ENCODE data around the gene C10orf143. TPM values are rescaled to one million over a fixed set of nuclear protein-coding genes. Genes with fewer than 3 reads are reported as not detected.
"Not testable (repeated sequence)": the region's sequence is repeated elsewhere in the genome, so short reads cannot be mapped to it uniquely, and the experiment has no call there.

C10orf143 gene
- total RNA-seq, 1 donor from 2014 or later = 3.1 TPM

DNA sequence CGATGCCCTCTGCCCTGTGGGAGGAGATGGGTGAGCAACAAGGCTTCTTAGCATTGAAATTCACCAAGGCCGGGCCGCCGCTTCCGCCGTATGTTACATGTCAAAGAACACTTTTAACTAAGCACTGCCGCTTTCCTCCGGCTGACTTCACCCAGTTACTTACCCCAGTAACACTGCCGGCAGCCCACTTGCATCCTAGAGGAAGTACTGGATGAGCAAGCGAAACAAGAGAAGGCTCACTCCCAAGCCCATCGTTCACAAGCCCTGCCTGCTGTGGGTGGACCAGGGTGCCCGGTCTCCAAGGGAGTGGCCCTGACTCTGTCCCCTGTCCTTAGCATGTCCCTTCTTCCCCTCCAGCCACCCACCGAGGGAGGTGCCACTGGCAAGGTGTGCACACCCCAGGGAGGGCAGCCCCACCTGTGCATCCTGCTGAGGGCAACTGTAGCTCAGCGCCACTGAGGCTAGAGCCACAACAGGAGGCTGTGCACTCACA is 73.4 kb downstream of the C10orf143 start:
- DNase-seq (ENCODE audit: low spot score) = no peak
- intact Hi-C loops (cut with micrococcal nuclease) = no loop called here
- Mint-ChIP-seq H3K9me3 (no peaks in the 10 kb centered on the region), H3K27ac (no peak overlapping the region), H3K4me1 (ENCODE audit: low read depth) (no peaks in the 10 kb centered on the region), H3K36me3 (ENCODE audit: low read depth) (no peaks in the 10 kb centered on the region), H3K27me3 (ENCODE audit: low read depth) (peaks cover 3% of the 10 kb centered on the region), H3K4me3 (ENCODE audit: low read depth) (no peak overlapping the region)

DNA sequence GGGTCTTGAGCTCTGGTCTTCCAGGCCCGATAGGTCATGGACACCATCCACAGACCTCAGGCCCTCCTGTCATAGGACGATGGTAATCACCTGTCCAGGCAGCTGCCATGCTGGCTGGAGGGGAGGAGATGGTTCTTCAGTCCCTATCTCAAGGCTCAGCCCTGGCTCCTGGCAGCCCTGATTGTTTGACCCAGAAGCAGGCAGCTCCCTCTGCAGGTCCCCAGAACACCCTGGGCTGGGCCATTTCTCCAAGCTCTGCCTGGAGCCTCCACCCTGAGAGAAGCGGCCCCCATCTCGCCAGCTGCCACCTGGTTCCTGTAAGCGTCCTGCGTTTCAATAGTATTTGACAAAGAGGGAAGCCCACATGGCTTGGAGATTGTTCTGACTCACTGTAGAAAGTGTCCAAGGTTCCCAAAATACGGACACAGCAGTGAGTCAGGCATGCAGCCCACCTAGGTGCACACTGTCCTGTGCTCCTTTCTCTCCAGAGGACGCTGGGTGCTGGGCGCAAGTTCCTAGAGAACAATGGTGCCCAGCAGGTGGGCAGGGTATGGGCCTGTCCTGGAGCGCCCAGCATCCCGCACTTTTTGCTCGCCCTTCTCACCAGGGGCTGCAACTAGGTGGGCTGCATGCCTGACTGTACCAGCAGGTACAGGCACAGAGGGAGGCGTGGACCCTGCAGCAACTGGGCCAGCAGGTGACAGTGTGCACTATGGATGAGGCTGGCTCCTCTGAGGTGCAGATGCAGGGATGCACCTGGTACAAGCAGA is 74.1 kb downstream of the C10orf143 start:
- Mint-ChIP-seq H3K36me3 (ENCODE audit: low read depth) (no peaks in the 10 kb centered on the region), H3K27ac (no peak overlapping the region), H3K27me3 (ENCODE audit: low read depth) (peaks cover 3% of the 10 kb centered on the region), H3K9me3 (no peaks in the 10 kb centered on the region), H3K4me3 (ENCODE audit: low read depth) (no peak overlapping the region), H3K4me1 (ENCODE audit: low read depth) (no peaks in the 10 kb centered on the region)
- no peak for DNase-seq (ENCODE audit: low spot score)
- intact Hi-C loops (cut with micrococcal nuclease) = no loop called here

DNA sequence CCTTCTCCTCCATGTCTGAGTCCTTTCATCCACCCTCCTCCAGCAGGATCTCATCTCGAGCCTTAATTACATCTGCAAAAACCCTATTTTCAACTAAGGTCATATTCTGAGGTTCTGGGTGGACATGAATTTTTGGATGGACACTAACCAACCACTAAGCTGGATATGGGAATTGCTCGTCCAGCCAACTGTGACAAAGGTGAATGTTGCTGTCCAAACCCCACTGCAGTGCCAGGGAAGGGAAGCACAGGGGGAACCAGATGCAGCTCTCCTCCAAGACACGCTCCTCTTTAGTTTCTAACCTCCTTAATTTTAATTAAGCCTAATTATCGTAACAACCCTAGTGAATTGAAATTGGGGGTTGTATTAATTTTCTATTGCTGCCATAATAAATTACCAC is 81.4 kb downstream of the C10orf143 start:
- Mint-ChIP-seq H3K9me3 (no peaks in the 10 kb centered on the region), H3K27me3 (ENCODE audit: low read depth) (peaks cover 3% of the 10 kb centered on the region), H3K27ac (no peak overlapping the region), H3K36me3 (ENCODE audit: low read depth) (no peaks in the 10 kb centered on the region), H3K4me1 (ENCODE audit: low read depth) (no peaks in the 10 kb centered on the region), H3K4me3 (ENCODE audit: low read depth) (no peak overlapping the region)
- intact Hi-C loops (cut with micrococcal nuclease) = no loop called here
- DNase-seq (ENCODE audit: low spot score) = no peak

GRCh38 chr10:130028465-130028819 is 82.2 kb downstream of the C10orf143 start:
- Mint-ChIP-seq H3K4me1 (ENCODE audit: low read depth) (no peaks in the 10 kb centered on the region), H3K36me3 (ENCODE audit: low read depth) (no peaks in the 10 kb centered on the region), H3K4me3 (ENCODE audit: low read depth) (no peak overlapping the region), H3K27ac (no peak overlapping the region), H3K9me3 (no peaks in the 10 kb centered on the region), H3K27me3 (ENCODE audit: low read depth) (peaks cover 3% of the 10 kb centered on the region)
- intact Hi-C loops (cut with micrococcal nuclease) = no loop called here
- DNase-seq (ENCODE audit: low spot score) = no peak

DNA sequence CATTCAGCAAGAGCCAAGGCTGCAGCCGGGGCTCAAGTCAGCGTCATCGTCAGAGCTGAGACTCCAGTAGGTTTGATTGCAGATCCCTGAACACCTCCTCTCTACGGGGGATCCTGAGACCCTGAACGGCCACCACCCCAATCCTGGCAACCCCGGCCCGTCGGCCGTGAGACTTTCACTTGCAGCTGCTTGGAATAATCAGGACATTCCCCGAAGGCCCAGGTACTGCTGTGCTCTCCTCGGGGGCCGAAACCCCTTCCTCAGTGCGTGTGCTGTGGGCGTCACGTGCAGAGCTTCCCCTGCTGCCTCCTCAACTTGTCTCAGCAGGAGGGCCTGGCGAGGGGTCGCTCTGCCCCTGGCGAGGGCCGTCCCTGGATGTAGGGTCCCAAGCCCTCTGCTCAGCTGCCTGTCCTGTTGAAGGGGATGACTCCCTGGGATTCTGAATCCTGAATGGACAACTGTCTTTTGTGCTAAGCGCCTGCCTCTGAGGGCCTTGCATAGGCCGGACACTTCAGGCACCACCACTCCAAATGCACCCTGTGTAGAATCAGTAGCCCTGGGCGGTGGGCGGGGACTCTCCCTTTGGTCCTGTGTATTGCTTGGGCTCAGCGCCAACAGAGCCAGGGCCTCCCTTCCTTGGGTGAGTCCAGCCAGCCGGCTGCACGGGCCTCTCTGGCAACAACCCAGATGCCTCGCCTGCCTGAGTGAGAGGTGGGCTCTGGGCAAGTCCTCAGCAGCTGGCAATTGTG is 82.7 kb downstream of the C10orf143 start:
- H3K9me3 Mint-ChIP-seq = no peaks in the 10 kb centered on the region
- intact Hi-C loops (cut with micrococcal nuclease) = no loop called here
- H3K4me1 Mint-ChIP-seq (ENCODE audit: low read depth) = no peaks in the 10 kb centered on the region
- H3K27me3 Mint-ChIP-seq (ENCODE audit: low read depth) = peaks cover 3% of the 10 kb centered on the region
- DNase-seq (ENCODE audit: low spot score) = no peak
- no peaks in the 10 kb centered on the region for H3K36me3 Mint-ChIP-seq (ENCODE audit: low read depth)
- no peak overlapping the region for H3K27ac Mint-ChIP-seq
- no peak overlapping the region for H3K4me3 Mint-ChIP-seq (ENCODE audit: low read depth)

DNA sequence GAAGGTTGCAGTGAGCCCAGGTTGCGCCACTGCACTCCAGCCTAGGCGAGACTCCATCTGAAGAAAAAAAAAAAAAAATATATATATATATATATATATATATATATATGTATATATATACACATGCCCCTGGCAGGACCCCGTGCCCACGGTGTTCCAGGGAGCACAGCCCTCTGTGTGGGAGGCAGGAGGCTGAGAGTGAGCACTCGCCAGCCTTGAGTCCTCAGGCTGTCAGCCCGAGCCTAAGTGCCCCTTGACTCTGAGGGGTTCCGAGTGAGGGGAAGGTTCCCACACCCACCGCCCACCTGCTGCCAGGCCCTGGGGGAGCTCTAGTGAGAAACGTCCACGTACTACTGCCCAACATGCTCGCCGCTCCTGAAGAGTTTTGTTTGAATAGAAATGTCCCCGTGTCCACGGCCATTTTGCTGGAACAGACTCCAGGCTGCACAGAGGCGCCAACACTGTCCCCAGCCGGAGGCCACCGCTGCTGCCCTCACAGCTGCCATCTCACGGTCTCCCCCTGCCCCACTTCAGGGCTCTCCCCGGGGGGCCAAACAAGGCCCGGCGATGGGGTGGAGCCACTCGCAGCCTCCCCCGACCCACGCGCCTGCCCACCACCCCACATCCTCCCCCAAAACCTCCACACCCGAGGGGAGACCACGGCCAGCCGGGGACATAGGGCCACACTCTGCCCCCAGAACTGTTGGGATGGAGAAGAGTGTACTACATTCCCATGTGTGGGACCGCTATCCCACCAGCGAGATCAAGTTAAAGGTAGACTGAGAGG is 83.8 kb downstream of the C10orf143 start:
- Mint-ChIP-seq H3K27me3 (ENCODE audit: low read depth) (no peaks in the 10 kb centered on the region), H3K4me3 (ENCODE audit: low read depth) (no peak overlapping the region), H3K9me3 (no peaks in the 10 kb centered on the region), H3K4me1 (ENCODE audit: low read depth) (no peaks in the 10 kb centered on the region), H3K27ac (no peak overlapping the region), H3K36me3 (ENCODE audit: low read depth) (no peaks in the 10 kb centered on the region)
- DNase-seq (ENCODE audit: low spot score) = no peak
- intact Hi-C loops (cut with micrococcal nuclease) = no loop called here

DNA sequence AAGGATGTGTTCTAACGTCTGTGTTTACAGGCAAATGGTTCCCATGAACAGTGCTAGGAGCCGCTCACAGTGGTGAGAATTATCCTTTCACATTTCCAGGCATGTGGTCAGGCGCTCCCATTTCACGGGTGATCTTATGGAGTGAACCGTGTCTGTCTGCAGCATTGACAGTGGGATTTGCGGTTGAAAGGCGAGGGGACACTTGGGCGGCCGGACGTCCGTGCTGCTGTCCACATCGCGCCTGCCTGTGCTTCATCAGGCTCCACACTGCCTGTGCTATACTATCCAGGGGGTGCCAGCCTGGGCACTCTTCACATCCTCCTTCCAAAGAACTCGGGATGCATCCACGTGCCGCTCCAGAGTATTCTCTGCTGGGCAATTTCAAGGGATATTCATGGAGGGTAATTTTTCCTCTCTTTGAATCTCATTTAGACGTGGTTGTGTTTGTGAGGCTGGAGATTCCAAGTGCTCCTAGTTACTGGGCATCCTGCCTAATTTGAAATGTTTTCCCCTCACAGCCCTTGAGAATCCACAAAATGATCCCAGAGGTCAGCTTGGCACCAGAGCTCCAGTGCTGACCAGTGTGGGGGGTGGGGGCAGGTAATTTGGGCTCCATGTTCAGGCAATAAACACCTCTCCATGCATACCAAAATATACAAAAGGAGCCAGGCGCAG is 84.7 kb downstream of the C10orf143 start:
- intact Hi-C loops (cut with micrococcal nuclease) = no loop called here
- Mint-ChIP-seq H3K9me3 (no peaks in the 10 kb centered on the region), H3K4me3 (ENCODE audit: low read depth) (no peak overlapping the region)

GRCh38 chr10:130025326-130025725 is 85.3 kb downstream of the C10orf143 start:
- no peaks in the 10 kb centered on the region for H3K36me3 Mint-ChIP-seq (ENCODE audit: low read depth)

More for the DNA sequence above, 84.7 kb downstream of the C10orf143 start:
- Mint-ChIP-seq H3K27me3 (ENCODE audit: low read depth) (no peaks in the 10 kb centered on the region), H3K27ac (no peak overlapping the region), H3K36me3 (ENCODE audit: low read depth) (no peaks in the 10 kb centered on the region), H3K4me1 (ENCODE audit: low read depth) (peaks cover 2% of the 10 kb centered on the region)
- DNase-seq (ENCODE audit: low spot score) = no peak

DNA sequence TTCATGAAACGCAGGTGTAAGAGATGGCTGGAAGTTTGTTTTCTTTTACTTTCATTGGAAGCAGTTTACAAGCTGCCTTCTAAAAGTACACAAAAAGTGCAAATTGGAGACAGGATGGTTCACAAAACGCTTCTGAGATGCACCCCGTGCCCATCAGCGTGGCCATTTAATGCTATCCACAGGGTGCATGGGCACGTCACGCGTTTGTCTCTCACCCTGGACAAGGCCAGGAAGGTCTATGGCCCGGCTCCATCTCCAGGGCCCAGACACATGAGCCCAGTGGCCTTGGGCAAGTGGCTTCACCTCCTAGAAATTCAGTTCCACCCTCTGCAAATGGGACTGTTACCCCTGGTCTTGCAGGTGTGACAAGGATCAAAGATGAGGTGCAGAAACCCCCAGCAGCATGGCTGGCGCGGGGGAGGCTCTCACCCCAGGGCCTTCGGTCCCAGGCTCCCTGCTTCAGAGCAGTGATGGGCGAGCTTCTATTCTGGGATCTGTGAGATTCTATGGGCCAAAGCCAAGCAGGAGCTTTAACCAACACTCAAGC is 85.8 kb downstream of the C10orf143 start:
- no peak overlapping the region for H3K4me3 Mint-ChIP-seq (ENCODE audit: low read depth)
- intact Hi-C loops (cut with micrococcal nuclease) = no loop called here
- no peaks in the 10 kb centered on the region for H3K36me3 Mint-ChIP-seq (ENCODE audit: low read depth)
- H3K27ac Mint-ChIP-seq = no peak overlapping the region
- no peaks in the 10 kb centered on the region for H3K9me3 Mint-ChIP-seq
- no peak for DNase-seq (ENCODE audit: low spot score)
- no peaks in the 10 kb centered on the region for H3K27me3 Mint-ChIP-seq (ENCODE audit: low read depth)
- peaks cover 5% of the 10 kb centered on the region for H3K4me1 Mint-ChIP-seq (ENCODE audit: low read depth)

More at GRCh38 chr10:130025326-130025725, 85.3 kb downstream of the C10orf143 start:
- Mint-ChIP-seq H3K9me3 (no peaks in the 10 kb centered on the region), H3K4me1 (ENCODE audit: low read depth) (peaks cover 5% of the 10 kb centered on the region), H3K27me3 (ENCODE audit: low read depth) (no peaks in the 10 kb centered on the region), H3K27ac (no peak overlapping the region), H3K4me3 (ENCODE audit: low read depth) (no peak overlapping the region)
- intact Hi-C loops (cut with micrococcal nuclease) = no loop called here
- no peak for DNase-seq (ENCODE audit: low spot score)

GRCh38 chr10:130024326-130024725 is 86.3 kb downstream of the C10orf143 start:
- not testable (repeated sequence) for H3K4me3 Mint-ChIP-seq (ENCODE audit: low read depth)

DNA sequence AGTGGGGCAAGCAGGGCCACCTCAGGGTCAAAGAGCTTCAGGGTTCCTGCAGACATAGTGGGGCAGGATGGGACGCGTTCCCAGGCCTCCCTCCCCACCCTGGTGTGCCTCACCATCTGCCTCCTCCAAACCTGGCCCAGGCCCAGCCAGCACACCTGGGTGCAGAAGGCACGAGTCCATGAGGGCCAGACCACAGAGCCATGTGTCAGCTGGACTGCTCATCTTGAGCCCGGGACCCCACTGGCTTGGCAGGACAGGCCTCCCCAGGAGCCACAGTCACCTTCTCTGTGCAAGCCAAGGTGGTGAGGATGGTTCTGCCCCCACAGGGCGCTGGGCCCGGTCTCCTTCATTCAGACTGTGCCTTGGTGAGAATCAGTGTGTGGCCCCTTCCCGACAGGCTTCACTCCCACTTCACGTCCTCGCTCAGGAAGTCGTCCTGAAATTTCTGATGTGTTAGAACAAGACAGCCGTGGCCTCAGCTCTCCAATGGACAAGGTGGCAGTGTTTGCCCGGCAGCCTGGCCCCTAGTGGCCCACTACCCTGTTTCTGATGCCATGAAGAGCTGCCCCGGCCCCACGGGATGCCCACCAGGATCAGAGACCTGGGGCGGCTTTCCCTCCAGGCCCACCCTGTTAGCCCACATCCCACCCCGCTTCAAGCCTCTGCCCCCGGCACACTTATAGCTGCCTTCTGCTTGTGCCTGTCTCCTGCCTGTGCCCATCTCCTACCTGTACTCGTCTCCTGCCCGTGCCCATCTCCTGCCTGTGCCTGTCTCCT is 87.0 kb downstream of the C10orf143 start:
- Mint-ChIP-seq H3K9me3 (no peaks in the 10 kb centered on the region), H3K36me3 (ENCODE audit: low read depth) (no peaks in the 10 kb centered on the region), H3K27ac (no peak overlapping the region), H3K4me1 (ENCODE audit: low read depth) (peaks cover 6% of the 10 kb centered on the region), H3K4me3 (ENCODE audit: low read depth) (no peak overlapping the region), H3K27me3 (ENCODE audit: low read depth) (no peaks in the 10 kb centered on the region)
- no peak for DNase-seq (ENCODE audit: low spot score)
- intact Hi-C loops (cut with micrococcal nuclease) = no loop called here

More at GRCh38 chr10:130024326-130024725, 86.3 kb downstream of the C10orf143 start:
- H3K27me3 Mint-ChIP-seq (ENCODE audit: low read depth); H3K36me3 Mint-ChIP-seq (ENCODE audit: low read depth); DNase-seq (ENCODE audit: low spot score); H3K27ac Mint-ChIP-seq; intact Hi-C loops (cut with micrococcal nuclease); H3K4me1 Mint-ChIP-seq (ENCODE audit: low read depth); H3K9me3 Mint-ChIP-seq: not testable (repeated sequence)
